Measurements from ENCODE around the gene IL36RN. TPM values are rescaled to one million over a fixed set of nuclear protein-coding genes. Genes with fewer than 3 reads are reported as not detected.

Gene IL36RN
- total and polyA plus RNA-seq, 7 donors, result not detected

DNA sequence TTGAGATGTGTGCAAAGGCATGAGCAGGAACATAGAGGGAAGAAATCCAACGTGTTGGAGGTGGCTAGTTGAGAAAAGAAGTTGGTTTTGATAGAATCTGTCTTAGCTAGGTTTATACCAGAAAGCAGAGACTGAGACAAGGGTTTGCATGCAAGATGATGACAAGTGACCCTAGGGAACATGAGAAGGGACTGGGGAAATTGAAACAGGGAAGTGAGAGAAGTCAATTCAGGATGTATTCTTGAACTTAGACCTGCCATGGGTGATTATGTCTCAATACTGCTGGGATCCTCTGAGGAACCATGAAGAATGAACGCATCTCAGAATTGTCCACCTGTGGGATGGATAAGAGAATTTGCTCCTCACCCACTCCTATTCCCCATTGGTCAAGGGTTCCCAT lies 33.3 kb upstream of the IL36RN start:
- no peaks in the 10 kb centered on the region for H3K36me3 ChIP-seq (ENCODE audit: insufficient read depth in 1 of 2, low read depth in 1 of 2)
- ATAC-seq, result no peak
- DNase-seq, result no peak
- no peak overlapping the region for H3K27ac ChIP-seq
- no peaks in the 10 kb centered on the region for H3K9me3 ChIP-seq
- H3K4me1 ChIP-seq, result no peaks in the 10 kb centered on the region
- 48 to 53% (median 49%) methylated on average over 2 of the region's 2 CpGs for WGBS, 3 donors
- TF ChIP-seq, protein P1, sequence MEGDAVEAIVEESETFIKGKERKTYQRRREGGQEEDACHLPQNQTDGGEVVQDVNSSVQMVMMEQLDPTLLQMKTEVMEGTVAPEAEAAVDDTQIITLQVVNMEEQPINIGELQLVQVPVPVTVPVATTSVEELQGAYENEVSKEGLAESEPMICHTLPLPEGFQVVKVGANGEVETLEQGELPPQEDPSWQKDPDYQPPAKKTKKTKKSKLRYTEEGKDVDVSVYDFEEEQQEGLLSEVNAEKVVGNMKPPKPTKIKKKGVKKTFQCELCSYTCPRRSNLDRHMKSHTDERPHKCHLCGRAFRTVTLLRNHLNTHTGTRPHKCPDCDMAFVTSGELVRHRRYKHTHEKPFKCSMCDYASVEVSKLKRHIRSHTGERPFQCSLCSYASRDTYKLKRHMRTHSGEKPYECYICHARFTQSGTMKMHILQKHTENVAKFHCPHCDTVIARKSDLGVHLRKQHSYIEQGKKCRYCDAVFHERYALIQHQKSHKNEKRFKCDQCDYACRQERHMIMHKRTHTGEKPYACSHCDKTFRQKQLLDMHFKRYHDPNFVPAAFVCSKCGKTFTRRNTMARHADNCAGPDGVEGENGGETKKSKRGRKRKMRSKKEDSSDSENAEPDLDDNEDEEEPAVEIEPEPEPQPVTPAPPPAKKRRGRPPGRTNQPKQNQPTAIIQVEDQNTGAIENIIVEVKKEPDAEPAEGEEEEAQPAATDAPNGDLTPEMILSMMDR (IDR thresholded peaks at IDR 0.05), result no peak
- peaks cover 2 to 9% (median 4%) of the 10 kb centered on the region in 3 donors for H3K27me3 ChIP-seq (ENCODE audit: insufficient read depth in 3 of 3, low read length in 2 of 3)
- no peak overlapping the region for H3K4me3 ChIP-seq
- intact Hi-C loops (cut with DNase I), result no loop called here

DNA sequence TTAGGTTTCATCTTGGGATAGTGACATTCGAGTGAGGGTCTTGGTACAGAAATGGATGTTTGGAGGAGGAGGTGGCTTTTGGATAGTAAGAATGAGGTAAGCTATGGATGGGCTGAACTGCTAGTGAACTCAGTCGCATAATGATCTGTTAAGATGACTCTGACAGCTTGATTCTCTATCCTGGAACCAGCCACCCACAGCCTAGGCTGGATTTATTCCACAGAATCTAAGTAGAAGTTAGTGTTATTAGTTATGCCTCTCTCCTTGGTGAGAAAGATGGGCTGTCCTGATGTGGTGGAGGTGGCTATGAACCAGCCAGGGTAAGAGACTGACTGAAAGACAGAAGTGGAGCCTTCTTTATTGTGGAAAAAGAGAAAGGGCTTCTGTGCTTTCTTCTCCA lies 31.3 kb upstream of the IL36RN start:
- Histone ChIP-seq H3K4me1 (no peaks in the 10 kb centered on the region), H3K27me3 (ENCODE audit: insufficient read depth in 3 of 3, low read length in 2 of 3) (peaks cover 2 to 9% (median 4%) of the 10 kb centered on the region in 3 donors), H3K9me3 (no peaks in the 10 kb centered on the region), H3K27ac (no peak overlapping the region), H3K36me3 (ENCODE audit: insufficient read depth in 1 of 2, low read depth in 1 of 2) (no peaks in the 10 kb centered on the region), H3K4me3 (no peak overlapping the region)
- intact Hi-C loops (cut with DNase I), result no loop called here
- WGBS, 3 donors, result 72 to 75% (median 73%) methylated on average over 2 of the region's 2 CpGs
- TF ChIP-seq, protein P1 (IDR thresholded peaks at IDR 0.05), result no peak
- ATAC-seq (no peak), DNase-seq (no peak)

DNA sequence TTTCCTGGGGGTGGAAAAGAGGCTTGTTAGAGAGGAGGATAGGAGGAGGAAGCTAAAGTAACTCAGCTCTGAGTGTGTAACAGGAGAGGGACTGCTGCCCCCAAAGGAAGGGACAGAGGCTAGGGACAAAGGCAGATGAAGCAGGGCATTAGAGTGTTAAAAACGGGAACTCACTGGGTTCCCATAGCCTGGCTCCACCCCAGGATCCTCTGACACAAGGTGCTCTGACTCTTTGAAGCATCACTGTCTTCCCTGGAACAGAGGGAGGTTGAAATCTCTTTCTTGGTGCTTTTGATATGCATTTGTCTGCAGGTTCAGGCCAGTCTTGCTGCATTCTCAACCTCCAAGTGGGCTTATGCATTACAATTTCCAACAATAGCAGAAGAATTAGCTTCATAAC lies 30.9 kb upstream of the IL36RN start:
- intact Hi-C loops (cut with DNase I), result no loop called here
- TF ChIP-seq, protein P1 (IDR thresholded peaks at IDR 0.05), result no peak
- DNase-seq (no peak), ATAC-seq (no peak)
- H3K4me3 ChIP-seq, result no peak overlapping the region
- WGBS, 3 donors, result 0 to 13% (median 2%) methylated on average over 1 of the region's 1 CpG
- no peaks in the 10 kb centered on the region for H3K36me3 ChIP-seq (ENCODE audit: insufficient read depth in 1 of 2, low read depth in 1 of 2)
- no peak overlapping the region for H3K27ac ChIP-seq
- no peaks in the 10 kb centered on the region for H3K9me3 ChIP-seq
- peaks cover 2 to 9% (median 4%) of the 10 kb centered on the region in 3 donors for H3K27me3 ChIP-seq (ENCODE audit: insufficient read depth in 3 of 3, low read length in 2 of 3)
- H3K4me1 ChIP-seq, result no peaks in the 10 kb centered on the region

DNA sequence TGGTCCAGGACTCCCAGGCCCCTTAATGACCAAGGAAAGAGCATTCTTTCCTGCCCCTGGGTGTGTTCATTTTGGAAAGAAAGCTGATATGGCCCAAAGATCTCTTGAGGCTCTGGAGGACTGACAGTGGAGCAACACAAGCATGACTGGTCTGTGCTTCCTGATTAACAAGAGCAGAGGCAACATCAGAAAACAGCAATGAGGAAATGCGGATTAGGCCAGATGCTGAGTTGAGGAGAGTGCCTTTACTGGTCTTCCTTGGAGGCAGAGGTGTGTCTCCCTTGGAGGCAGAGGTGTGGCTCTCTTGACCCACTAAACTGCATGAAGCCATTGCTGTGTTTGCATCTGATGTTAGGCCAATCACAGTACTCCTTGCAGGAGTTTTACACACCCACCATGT lies 26.3 kb upstream of the IL36RN start:
- ATAC-seq, result no peak
- Histone ChIP-seq H3K36me3 (ENCODE audit: insufficient read depth in 1 of 2, low read depth in 1 of 2) (no peaks in the 10 kb centered on the region), H3K9me3 (no peaks in the 10 kb centered on the region), H3K4me3 (no peak overlapping the region), H3K4me1 (no peaks in the 10 kb centered on the region), H3K27me3 (ENCODE audit: insufficient read depth in 3 of 3, low read length in 2 of 3) (peaks cover 0 to 4% (median 2%) of the 10 kb centered on the region in 3 donors), H3K27ac (no peak overlapping the region)
- TF ChIP-seq, protein P1 (IDR thresholded peaks at IDR 0.05), result no peak
- 86 to 94% (median 91%) methylated on average over 1 of the region's 1 CpG for WGBS, 3 donors
- DNase-seq, result no peak
- intact Hi-C loops (cut with DNase I), result no loop called here

DNA sequence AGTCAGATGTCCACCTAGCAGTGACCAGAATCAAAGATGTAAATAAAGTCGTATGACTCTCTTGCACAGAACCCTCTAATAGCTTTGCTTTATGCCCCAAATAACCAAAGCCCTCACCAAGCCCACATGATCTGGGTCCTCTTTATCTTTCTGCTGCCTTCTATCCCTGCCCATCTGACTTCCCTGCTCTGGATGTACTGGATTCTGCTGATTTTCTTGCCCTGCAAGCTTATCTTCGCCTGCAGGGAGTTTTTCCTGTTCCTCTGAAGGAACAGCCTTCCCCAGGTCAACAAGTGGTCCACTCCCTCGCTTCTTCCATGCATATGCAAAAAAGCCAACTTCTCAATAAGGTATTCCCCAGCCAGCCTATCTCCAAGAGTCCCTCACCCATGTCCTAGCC lies 25.0 kb upstream of the IL36RN start:
- H3K36me3 ChIP-seq (ENCODE audit: insufficient read depth in 1 of 2, low read depth in 1 of 2), result no peaks in the 10 kb centered on the region
- H3K27me3 ChIP-seq (ENCODE audit: insufficient read depth in 3 of 3, low read length in 2 of 3), result peaks cover 0 to 2% (median 0%) of the 10 kb centered on the region in 3 donors
- no peaks in the 10 kb centered on the region for H3K9me3 ChIP-seq
- ATAC-seq (no peak), DNase-seq (no peak)
- intact Hi-C loops (cut with DNase I), result no loop called here
- WGBS, 3 donors, result 73 to 78% (median 73%) methylated on average over 3 of the region's 3 CpGs
- TF ChIP-seq, protein P1 (IDR thresholded peaks at IDR 0.05), result no peak
- no peak overlapping the region for H3K27ac ChIP-seq
- no peaks in the 10 kb centered on the region for H3K4me1 ChIP-seq
- no peak overlapping the region for H3K4me3 ChIP-seq
